ENCODE results near the gene DBNDD2. TPM values are rescaled to one million over a fixed set of nuclear protein-coding genes. Genes with fewer than 3 reads are reported as not detected.

DBNDD2 gene
- total and polyA plus RNA-seq, 2 donors from 2014 or later: 50.7 to 51.5 TPM

- FAIRE-seq (no peak), DNase-seq (no peak)
- intact Hi-C loops (cut with DNase I): loop anchor here (10.0 kb wide), 1 partner anchor 60 kb away; no protein-coding TSS in a partner anchor
- no peaks in the 10 kb centered on the region for H3K36me3 ChIP-seq (ENCODE audit: control insufficient read depth in 2 of 3, insufficient read depth in 3 of 3, low read length in 3 of 3)
- no peak overlapping the region for H3K9ac ChIP-seq (ENCODE audit: low read length in 3 of 3)
- no peaks in the 10 kb centered on the region for H3K27me3 ChIP-seq (ENCODE audit: control insufficient read depth, insufficient read depth, low read length)
- H3K27ac ChIP-seq (ENCODE audit: low read depth in 2 of 2, low read length in 2 of 2): no peak overlapping the region
- H3K4me3 ChIP-seq (ENCODE audit: low read length in 3 of 3): no peak overlapping the region
- H3K9me3 ChIP-seq (ENCODE audit: control insufficient read depth in 2 of 3, insufficient read depth in 1 of 3, low read length in 3 of 3): no peaks in the 10 kb centered on the region
- H3K4me1 ChIP-seq (ENCODE audit: control insufficient read depth in 2 of 3, insufficient read depth in 2 of 3, low read depth in 1 of 3, low read length in 3 of 3): peaks cover 0 to 14% (median 6%) of the 10 kb centered on the region in 3 donors
- no peak for TF ChIP-seq CTCF (IDR thresholded peaks at IDR 0.05; ENCODE audit: borderline replicate concordance, extremely low read depth, insufficient read depth)
Measured at GRCh38 chr20:45374966-45375365, 33.1 kb upstream of the DBNDD2 start.

GRCh38 chr20:45377269-45377668 lies 30.8 kb upstream of the DBNDD2 start:
- peaks cover 0 to 6% (median 6%) of the 10 kb centered on the region in 3 donors for H3K4me1 ChIP-seq (ENCODE audit: control insufficient read depth in 2 of 3, insufficient read depth in 2 of 3, low read depth in 1 of 3, low read length in 3 of 3)
- no peak overlapping the region for H3K9ac ChIP-seq (ENCODE audit: low read length in 3 of 3)
- no peak overlapping the region for H3K27ac ChIP-seq (ENCODE audit: low read depth in 2 of 2, low read length in 2 of 2)
- H3K9me3 ChIP-seq (ENCODE audit: control insufficient read depth in 2 of 3, insufficient read depth in 1 of 3, low read length in 3 of 3): no peaks in the 10 kb centered on the region
- no peaks in the 10 kb centered on the region for H3K27me3 ChIP-seq (ENCODE audit: control insufficient read depth, insufficient read depth, low read length)
- intact Hi-C loops (cut with DNase I): loop anchor here (10.0 kb wide), 1 partner anchor 58 kb away; no protein-coding TSS in a partner anchor
- FAIRE-seq: no peak
- no peaks in the 10 kb centered on the region for H3K36me3 ChIP-seq (ENCODE audit: control insufficient read depth in 2 of 3, insufficient read depth in 3 of 3, low read length in 3 of 3)
- DNase-seq: peak in 4 of 5 donors; percentile 76 to 88 (median 81)
- no peak for TF ChIP-seq CTCF (IDR thresholded peaks at IDR 0.05; ENCODE audit: borderline replicate concordance, extremely low read depth, insufficient read depth)
- H3K4me3 ChIP-seq (ENCODE audit: low read length in 3 of 3): no peak overlapping the region

GRCh38 chr20:45378191-45378590 lies 29.9 kb upstream of the DBNDD2 start, which contains the start of gene TP53TG5:
Gene TP53TG5 (minus strand): TSS chr20:45378325. CDS start chr20:45378236, 89 bp downstream.
- no peak within 1 kb of the TSS for H3K27ac ChIP-seq (ENCODE audit: low read depth in 2 of 2, low read length in 2 of 2)
- H3K4me3 ChIP-seq (ENCODE audit: low read length in 3 of 3): no peak within 1 kb of the TSS
- no peaks in the 10 kb centered on the region for H3K27me3 ChIP-seq (ENCODE audit: control insufficient read depth, insufficient read depth, low read length)
- H3K4me1 ChIP-seq (ENCODE audit: control insufficient read depth in 2 of 3, insufficient read depth in 2 of 3, low read depth in 1 of 3, low read length in 3 of 3): peaks cover 0 to 3% (median 2%) of the 10 kb centered on the region in 3 donors
- intact Hi-C loops (cut with DNase I): loop anchor here (10.0 kb wide), 1 partner anchor 57 kb away; no protein-coding TSS in a partner anchor
- no peak for DNase-seq
- FAIRE-seq: no peak
- H3K36me3 ChIP-seq (ENCODE audit: control insufficient read depth in 2 of 3, insufficient read depth in 3 of 3, low read length in 3 of 3): no peaks in the 10 kb centered on the region
- TF ChIP-seq CTCF (IDR thresholded peaks at IDR 0.05; ENCODE audit: borderline replicate concordance, extremely low read depth, insufficient read depth): no peak
- no peak within 1 kb of the TSS for H3K9ac ChIP-seq (ENCODE audit: low read length in 3 of 3)
- H3K9me3 ChIP-seq (ENCODE audit: control insufficient read depth in 2 of 3, insufficient read depth in 1 of 3, low read length in 3 of 3): no peaks in the 10 kb centered on the region

GRCh38 chr20:45387274-45387673 lies 20.8 kb upstream of the DBNDD2 start:
- Histone ChIP-seq H3K27me3 (ENCODE audit: control insufficient read depth, insufficient read depth, low read length) (no peaks in the 10 kb centered on the region), H3K4me1 (ENCODE audit: control insufficient read depth in 2 of 3, insufficient read depth in 2 of 3, low read depth in 1 of 3, low read length in 3 of 3) (no peaks in the 10 kb centered on the region), H3K4me3 (ENCODE audit: low read length in 3 of 3) (no peak overlapping the region), H3K9me3 (ENCODE audit: control insufficient read depth in 2 of 3, insufficient read depth in 1 of 3, low read length in 3 of 3) (no peaks in the 10 kb centered on the region), H3K27ac (ENCODE audit: low read depth in 2 of 2, low read length in 2 of 2) (no peak overlapping the region), H3K9ac (ENCODE audit: low read length in 3 of 3) (no peak overlapping the region), H3K36me3 (ENCODE audit: control insufficient read depth in 2 of 3, insufficient read depth in 3 of 3, low read length in 3 of 3) (no peaks in the 10 kb centered on the region)
- intact Hi-C loops (cut with DNase I): no loop called here
- FAIRE-seq: no peak
- DNase-seq: no peak
- TF ChIP-seq CTCF (IDR thresholded peaks at IDR 0.05; ENCODE audit: borderline replicate concordance, extremely low read depth, insufficient read depth): no peak

All from kidney (tissue), 14 donors.